PC-9 (cell line): Measurements from ENCODE around the gene MYL4.

Experiments
- CTCF ChIP-seq: fragments of 200-600 bp; sonication (generic); conservative IDR thresholded peaks from 2 replicates; pipeline ENCODE4 v1.6.1; 2017; ENCODE audit warnings: mixed run types, antibody characterized with exemption, mild to moderate bottlenecking, moderate library complexity
- EZH2 ChIP-seq: fragments of 200-600 bp; sonication (generic); IDR thresholded peaks from 2 replicates; pipeline ENCODE4 v1.8.0; 2017; ENCODE audit warnings: antibody characterized with exemption, low read depth

- TF ChIP-seq CTCF: no peak
- TF ChIP-seq EZH2: no peak
Observed at GRCh38 chr17:47164263-47164662, 44.9 kb upstream of the MYL4 start.
